GM21526 (cell line): ENCODE results near the gene TLCD5.

Source experiments
- ATAC-seq: cut with Tn5 transposase; IDR thresholded peaks from one replicate; pipeline ENCODE4 v1.9.1; 2021; ENCODE audit warnings: moderate library complexity; ENCODE audit not compliant: unreplicated experiment, low FRiP score

The TLCD5 gene

GRCh38 chr11:120306519-120307242 is 18.4 kb upstream of the TLCD5 start:
- ATAC-seq: no peak

GRCh38 chr11:120307476-120307875 is 17.6 kb upstream of the TLCD5 start:
- no peak for ATAC-seq

GRCh38 chr11:120308081-120308480 is 17.0 kb upstream of the TLCD5 start:
- no peak for ATAC-seq

- no peak for ATAC-seq
Measured at GRCh38 chr11:120310870-120311269, 14.2 kb upstream of the TLCD5 start.

- no peak for ATAC-seq
Measured at GRCh38 chr11:120314861-120315260, 10.2 kb upstream of the TLCD5 start.

GRCh38 chr11:120316880-120317688 is 8.0 kb upstream of the TLCD5 start:
- ATAC-seq: no peak

GRCh38 chr11:120317689-120318480 is 7.2 kb upstream of the TLCD5 start:
- ATAC-seq: no peak

- ATAC-seq: no peak
Measured at GRCh38 chr11:120318906-120319305, 6.2 kb upstream of the TLCD5 start.

GRCh38 chr11:120326228-120326627 is 1.1 kb downstream of the TLCD5 start:
- ATAC-seq: no peak

- no peak for ATAC-seq
Measured at GRCh38 chr11:120326845-120327281, 1.8 kb downstream of the TLCD5 start.

GRCh38 chr11:120327311-120327710 is 2.2 kb downstream of the TLCD5 start:
- ATAC-seq: no peak

GRCh38 chr11:120329556-120329955 is 4.5 kb downstream of the TLCD5 start:
- ATAC-seq: no peak

- ATAC-seq: no peak
Measured at GRCh38 chr11:120330045-120330444, 4.9 kb downstream of the TLCD5 start.

- ATAC-seq: no peak
Measured at GRCh38 chr11:120331301-120331996, 6.3 kb downstream of the TLCD5 start.

- ATAC-seq: no peak
Measured at GRCh38 chr11:120332822-120333716, 8.0 kb downstream of the TLCD5 start.

GRCh38 chr11:120333801-120334200 is 8.7 kb downstream of the TLCD5 start:
- no peak for ATAC-seq

- no peak for ATAC-seq
Measured at GRCh38 chr11:120334332-120334731, 9.2 kb downstream of the TLCD5 start.

- ATAC-seq: no peak
Measured at GRCh38 chr11:120334894-120335462, 9.9 kb downstream of the TLCD5 start.

- peak; percentile 22 for ATAC-seq
Measured at GRCh38 chr11:120335556-120335907, 10.4 kb downstream of the TLCD5 start.
